Measurements from ENCODE around the gene SIMC1.
"Not testable (repeated sequence)": the region's sequence is repeated elsewhere in the genome, so short reads cannot be mapped to it uniquely, and the experiment has no call there.

Gene SIMC1

DNA sequence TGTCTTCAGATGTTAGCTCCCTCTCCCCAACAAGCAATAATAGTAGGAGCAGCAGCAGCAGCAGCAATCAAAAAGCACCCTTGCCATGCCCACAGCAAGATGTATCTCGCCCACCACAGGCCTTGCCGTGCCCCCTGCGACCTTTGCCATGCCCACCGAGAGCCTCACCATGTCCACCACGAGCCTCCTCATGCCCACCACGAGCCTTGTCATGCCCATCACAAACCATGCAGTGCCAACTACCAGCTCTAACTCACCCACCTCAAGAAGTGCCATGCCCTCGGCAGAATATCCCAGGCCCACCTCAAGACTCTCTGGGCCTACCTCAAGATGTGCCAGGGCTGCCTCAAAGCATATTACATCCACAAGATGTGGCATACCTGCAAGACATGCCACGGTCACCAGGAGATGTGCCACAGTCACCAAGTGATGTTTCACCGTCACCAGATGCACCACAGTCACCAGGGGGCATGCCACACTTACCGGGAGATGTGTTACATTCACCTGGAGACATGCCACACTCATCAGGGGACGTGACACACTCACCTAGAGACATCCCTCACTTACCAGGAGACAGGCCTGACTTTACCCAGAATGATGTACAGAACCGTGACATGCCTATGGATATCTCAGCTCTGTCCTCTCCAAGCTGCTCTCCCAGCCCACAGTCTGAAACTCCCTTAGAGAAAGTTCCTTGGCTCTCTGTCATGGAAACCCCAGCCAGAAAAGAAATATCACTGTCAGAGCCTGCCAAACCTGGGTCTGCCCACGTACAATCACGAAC lies 52.0 kb downstream of the SIMC1 start:
- DNase-seq (ENCODE audit: low read depth in 2 of 2, low spot score in 1 of 2): not testable (repeated sequence)

DNA sequence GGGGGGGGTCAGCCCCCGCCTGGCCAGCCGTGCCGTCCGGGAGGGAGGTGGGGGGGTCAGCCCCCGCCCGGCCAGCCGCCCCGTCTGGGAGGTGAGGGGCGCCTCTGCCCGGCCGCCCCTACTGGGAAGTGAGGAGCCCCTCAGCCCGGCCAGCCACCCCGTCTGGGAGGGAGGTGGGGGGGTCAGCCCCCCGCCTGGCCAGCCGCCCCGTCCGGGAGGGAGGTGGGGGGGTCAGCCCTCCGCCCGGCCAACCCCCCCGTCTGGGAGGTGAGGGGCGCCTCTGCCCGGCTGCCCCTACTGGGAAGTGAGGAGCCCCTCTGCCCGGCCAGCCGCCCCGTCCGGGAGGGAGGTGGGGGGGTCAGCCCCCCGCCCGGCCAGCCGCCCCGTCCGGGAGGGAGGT lies 67.1 kb downstream of the SIMC1 start:
- DNase-seq (ENCODE audit: low read depth in 2 of 2, low spot score in 1 of 2): not testable (repeated sequence)

DNA sequence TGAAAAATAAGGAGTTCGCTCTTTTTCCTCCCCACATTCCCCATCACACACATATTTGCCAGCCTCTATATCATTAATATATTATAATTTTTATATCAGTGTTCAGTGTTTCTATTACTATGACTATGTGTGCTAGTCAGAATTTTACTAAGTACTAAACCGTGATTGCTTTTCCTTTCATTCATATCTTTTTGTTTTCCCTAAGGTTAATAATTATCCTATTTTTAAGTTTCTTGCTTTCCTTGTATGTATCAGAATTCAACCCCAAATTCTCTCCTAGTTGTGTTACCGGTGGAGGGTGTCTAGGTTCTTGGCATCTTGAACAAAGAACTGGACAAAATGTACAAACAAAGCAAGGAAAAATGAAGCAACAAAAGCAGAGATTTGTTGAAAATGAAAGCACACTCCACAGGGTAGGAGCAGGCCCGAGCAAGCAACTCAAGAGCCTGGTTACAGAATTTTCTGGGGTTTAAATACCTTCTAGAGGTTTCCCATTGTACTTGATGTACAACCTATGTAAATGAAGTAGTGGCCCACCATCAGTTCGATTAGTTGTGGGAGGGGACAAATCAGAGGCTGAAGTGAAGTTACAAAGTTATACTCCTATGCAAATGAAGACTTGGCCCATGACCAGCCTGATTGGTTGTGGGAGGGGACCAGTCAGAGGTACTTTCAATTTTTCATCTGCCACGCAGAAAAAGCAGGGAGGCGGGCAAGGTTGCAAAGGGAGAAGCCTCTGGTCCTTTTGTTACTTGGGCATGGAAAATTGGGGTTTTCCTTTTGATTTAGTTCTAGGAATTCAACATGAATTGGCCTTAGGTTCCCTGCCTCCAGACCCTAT lies 79.5 kb downstream of the SIMC1 start:
- no peak for DNase-seq (ENCODE audit: low read depth in 2 of 2, low spot score in 1 of 2)

DNA sequence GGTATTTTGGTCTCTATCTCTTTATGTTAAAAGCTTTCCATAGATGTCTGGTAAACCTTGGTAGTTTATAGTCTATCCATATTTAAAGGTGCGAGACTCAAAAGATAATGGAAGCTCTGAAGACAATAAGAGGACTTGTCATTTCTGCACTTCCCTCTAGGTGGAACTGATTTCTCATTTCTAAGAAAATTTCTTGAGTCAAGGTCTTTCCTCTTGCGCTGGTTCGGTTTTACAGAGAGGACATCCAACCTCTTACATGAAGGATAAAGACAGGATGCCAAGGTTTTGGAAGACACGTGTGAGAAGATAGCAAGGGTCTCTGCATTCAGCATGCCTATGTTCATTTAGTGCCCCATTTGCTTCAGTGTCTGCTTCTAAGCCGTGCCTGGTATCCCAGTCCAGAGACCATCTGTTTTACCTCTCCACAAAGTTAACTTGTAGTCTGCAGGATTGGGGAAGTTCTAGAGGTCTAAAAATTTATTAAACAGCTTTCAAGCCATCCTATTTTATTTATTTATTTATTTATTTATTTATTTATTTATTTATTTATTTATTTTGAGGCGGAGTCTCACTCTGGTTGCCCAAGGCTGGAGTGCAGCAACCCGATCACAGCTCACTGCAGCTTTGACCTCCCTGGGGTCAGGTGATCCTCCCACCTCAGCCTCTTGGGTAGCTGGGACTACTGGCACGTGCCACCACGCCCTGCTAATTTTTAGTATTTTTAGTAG lies 81.8 kb downstream of the SIMC1 start:
- DNase-seq (ENCODE audit: low read depth in 2 of 2, low spot score in 1 of 2): no peak

DNA sequence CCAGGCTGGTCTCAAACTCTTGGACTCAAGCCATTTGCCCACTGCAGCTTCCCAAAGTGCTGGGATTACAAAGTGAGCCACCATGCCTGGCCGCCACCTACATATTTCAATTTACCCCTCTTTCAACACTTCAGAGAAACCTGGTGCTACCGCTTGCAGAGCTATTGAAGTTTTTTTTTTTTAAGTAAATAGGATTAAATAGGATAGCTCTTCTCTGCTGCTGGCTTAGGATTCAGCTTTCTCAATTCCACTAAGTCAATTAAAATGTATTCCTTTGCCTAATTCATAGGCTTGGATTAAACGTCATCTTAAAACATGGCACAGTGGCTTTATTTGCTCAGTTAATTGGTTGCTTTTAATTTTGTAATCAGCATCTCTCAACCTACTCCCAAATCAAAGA lies 82.4 kb downstream of the SIMC1 start:
- no peak for DNase-seq (ENCODE audit: low read depth in 2 of 2, low spot score in 1 of 2)

DNA sequence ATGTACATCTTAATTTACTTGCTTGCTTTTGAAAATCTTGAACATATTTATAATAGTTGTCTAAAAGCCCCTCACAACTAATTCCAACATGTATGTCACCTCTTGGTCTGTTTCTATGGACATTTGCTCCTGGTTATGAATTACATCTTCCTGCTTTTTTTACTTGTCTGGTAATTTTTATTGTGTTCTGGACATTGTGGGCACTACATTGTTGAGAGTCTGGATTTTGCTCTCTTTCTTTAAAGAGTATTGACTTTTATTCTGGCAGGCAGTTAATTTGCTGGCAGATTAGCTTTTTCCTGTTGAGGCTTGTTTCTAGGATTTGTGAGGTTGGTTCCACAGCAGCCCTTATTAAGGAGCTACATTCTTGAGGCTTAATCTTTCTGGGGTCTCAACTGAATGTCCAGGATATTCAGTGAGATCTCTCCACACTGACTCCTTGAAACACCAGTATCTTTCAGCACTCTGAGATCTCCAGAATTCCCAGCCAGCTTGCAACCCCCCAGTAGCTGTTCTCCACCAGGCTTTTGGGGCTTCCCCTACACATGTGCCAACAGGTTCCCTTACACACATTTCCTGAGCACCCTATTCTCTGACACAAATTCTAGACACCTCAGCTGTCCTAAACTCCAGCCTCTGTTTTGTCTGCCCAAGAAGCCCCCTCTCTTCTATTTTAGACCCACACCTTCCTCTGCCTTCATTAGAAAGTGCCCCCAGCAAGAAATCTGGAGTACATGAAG lies 96.0 kb downstream of the SIMC1 start:
- DNase-seq (ENCODE audit: low read depth in 2 of 2, low spot score in 1 of 2): no peak

DNA sequence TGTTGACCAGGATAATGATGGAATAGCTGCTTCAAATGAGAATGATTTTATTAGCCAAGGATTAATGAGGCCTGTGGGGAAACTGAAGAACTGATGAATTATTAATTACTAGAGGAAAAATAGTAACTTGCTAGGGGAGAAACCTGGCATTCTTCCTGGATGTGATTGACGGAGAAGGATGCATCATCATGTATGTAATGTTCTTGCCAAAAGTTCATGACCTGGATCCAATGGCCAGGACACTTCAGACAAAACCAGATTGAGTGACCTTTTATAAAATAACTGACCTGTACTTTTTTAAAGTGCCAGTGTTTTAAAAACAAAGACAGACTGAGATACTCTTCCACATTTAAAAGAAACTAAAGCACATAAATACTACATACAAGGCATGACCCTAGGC lies 99.7 kb downstream of the SIMC1 start:
- no peak for DNase-seq (ENCODE audit: low read depth in 2 of 2, low spot score in 1 of 2)

DNA sequence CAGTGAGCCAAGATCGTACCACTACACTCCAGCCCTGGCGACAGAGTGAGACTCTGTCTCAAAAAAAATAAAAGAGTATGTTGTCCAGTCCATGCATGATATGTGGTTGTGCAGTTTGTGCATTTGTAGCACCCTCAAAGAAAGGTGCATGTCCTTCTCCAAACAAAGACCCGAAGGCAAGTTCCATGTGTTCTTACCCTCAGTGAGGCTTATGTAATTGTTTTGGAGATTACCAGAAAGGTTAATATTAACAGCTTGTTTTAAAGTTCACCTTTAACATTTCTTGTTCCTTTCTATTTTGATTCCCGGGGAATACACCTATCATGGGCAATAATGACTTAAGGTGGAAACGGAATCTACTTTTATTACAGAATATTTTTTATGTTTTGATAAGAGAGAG lies 101.1 kb downstream of the SIMC1 start:
- no peak for DNase-seq (ENCODE audit: low read depth in 2 of 2, low spot score in 1 of 2)

DNA sequence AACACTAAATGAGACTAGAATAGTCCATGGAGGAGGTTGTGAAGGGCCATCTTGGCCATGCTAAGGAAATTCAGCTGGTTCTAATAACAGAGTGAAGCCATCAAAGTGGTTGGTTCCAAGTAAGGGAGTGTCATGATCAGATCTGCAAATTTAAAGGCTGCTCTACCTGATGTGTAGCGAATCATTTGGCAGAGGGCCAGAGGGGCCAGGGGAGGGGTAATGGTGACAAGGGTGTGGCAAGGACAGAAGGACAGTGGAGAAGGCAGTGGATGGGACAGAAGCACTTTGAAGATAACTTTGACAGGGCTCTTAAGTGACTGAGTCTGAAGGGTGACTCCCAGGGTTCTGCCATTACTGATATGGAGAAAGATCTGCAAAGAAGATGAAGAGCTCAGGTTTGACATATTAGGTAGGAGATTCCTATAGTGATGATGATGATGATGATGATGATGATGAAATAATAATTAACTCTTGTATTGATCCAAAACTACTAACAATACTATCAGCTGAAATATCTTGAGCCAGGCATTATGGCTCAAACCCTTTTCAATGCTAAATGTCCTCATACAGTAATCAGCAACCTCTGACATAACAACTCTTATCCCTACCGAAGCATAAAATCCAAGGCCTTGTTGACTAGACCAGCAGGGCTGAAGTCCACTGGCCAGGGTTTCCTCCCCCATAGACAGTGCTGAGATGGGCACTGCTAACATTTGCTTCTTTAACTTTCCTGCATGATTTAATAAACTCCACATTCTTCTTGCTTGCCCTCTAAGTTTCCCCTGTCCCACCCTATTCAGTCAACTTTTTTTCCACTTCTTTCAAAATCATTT lies 103.3 kb downstream of the SIMC1 start:
- no peak for DNase-seq (ENCODE audit: low read depth in 2 of 2, low spot score in 1 of 2)

DNA sequence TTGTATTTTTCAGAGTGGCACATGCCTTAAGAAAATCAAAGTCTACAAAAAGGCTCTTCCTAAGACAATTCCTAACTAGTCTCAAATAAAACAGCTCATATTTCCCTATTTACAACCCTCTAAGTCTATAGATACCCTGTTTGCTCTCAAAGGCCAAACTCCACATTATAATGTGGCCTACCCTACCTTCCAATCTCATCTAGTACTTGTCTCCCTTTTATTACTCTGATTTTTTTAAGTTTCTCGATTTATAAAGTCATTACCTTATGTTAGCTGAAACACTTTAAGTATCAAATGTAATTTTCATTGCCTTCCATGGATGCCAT lies 103.9 kb downstream of the SIMC1 start:
- no peak for DNase-seq (ENCODE audit: low read depth in 2 of 2, low spot score in 1 of 2)

DNA sequence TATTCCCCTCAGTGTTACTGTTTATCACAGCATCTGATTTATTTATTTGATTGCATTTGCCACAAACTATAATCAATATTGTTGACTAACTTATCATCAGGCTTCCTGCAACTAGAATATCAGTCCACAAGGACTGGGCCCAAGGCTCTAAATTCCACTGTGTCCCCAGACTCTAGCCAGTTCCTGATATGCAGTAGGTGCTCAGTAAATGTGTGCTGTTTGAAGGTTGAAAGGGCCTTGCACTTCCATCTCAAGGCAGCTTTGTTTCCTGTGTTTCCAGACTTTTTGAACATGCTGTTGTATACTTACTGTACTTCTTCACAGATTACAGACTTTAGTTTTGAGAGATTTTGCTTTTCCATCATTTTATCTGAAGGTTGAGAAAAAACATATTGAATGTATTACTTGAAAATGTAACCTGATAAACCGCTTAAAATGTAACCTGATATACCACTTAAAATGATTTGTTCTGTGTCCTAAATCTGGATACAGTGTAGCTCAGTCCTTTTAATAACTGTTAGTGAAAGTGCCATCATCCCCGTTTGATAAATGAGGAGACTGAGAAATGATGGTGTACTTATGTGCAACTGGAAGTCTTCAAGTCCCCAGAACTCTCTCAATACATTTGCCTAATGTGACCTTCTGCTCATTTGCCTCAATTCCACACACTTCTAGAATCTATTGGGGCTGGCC lies 104.7 kb downstream of the SIMC1 start:
- no peak for DNase-seq (ENCODE audit: low read depth in 2 of 2, low spot score in 1 of 2)

DNA sequence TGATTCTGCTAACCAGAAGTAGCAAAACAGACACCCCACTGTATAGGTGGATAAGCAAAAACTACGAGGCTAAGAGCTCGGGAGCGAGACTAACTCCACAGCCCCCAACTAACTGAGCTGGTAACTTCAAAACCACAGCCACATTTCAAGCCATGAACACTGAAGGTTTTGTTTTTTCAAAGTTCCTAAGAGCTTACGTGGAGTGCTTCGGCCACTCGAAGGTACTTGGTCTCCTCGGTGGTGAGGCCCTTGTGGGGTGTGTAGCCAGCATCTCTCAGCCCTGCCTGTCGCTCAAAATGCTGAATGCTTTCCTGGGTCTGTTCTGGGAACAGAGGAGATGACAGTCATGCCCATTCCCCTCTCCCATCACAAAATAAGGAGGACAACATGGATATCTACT lies 112.2 kb downstream of the SIMC1 start:
- DNase-seq (ENCODE audit: low read depth in 2 of 2, low spot score in 1 of 2): no peak

DNA sequence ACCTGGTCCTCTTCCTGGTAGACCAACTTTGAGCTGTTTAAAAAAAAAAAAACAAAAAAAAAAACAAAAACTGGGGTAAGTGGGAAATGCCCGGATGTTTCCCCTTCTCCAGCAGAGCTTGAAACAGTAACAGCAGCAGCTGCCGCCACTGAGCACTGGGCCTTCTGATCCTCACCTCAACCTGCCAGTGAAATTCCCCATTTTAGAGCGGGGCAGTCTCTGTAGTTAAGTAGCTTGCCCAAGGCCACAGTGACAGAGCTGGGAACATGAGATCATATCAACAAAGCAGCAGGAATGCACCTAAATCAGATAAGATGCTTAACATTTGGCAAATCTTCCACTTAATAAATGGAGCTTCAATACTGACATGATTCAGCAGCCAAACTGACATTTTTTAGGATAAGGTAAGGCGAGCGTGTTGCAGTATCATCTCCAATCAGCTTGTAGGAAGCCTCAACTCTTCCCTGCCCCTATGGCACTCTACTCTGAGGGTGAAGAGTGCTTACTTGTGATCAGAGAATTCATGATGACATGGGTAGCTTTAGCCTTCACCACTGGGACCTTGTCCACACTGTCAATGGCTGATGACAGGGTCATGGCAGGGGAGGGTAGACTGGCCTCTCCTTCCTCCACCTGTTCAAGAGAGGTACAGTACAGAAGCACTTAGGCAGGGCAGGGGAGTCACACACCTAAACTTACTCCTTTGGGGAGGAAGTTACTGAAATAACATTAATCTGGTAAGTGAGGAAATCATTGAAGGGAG lies 114.1 kb downstream of the SIMC1 start:
- DNase-seq (ENCODE audit: low read depth in 2 of 2, low spot score in 1 of 2): no peak

DNA sequence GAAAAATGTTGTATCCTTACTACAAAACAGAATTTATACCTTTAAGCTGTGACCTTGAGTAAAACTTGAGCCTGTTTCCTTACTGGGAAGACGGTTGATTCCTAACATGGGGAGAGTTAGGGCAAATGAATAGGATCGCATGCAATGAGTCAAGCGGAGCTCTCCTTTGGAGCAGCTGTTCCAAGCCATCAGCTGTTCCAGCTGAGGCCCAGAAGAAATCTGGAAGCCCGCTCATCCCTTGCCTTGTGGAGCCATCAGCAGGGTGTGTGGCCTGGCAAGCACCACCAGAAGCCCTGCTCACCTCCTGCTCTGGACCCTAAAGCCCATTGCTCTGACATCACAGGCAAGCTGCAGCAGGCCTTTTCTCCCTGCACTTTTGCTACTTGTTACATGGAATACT lies 115.3 kb downstream of the SIMC1 start:
- DNase-seq (ENCODE audit: low read depth in 2 of 2, low spot score in 1 of 2): no peak

DNA sequence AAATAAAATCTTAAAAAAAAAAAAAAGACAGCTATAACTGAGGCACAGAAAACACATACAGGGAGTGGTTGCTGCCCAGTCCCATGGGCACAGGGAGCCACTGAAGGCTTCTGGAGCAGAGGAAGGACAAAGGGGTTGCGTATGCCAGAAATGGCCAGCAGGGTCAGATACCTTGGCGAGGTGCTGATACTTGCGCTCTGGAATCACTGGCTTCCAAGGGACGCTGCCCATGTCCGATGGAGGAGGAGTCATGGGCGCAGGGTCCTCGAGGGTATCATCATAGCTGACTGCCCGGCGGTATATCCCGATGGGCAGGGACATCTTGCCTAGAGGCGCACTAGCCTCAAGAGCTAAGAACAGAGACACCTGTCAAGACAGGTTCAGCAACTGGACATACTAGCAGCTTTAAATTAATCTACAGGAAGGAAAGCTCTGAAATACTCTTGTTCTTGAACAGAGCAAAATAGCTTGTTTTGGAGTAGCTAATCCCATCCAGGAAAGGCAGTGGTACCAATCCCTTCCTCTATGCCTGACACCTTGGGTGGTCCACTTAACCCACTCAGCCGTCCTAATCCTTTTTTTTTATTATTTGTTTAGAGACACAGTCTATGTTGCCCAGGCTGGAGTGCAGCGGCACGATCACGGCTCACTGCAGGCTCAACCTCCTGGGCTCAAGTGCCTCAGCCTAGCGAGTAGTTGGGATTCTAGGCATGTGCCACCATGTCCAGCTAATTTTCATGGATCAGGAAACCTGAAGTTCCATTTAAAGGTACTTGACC lies 117.4 kb downstream of the SIMC1 start:
- no peak for DNase-seq (ENCODE audit: low read depth in 2 of 2, low spot score in 1 of 2)

DNA sequence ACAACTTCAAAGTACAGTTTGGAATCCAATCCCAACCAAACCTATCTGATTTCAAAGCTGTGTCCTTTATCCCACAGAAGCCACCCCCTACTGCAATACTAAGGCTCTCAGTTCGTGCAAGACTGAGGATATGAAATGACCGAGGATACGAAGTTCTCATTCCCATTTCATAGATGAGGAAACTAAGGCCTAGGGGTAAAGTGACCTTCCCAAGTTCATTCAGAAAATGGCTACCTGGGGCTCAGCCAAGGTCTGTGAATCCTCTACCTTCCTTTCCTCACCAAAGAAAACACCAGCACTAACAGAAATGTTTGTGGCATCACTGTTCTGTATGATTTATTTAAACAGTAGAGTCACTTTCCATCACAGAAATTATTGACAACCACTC lies 117.9 kb downstream of the SIMC1 start:
- no peak for DNase-seq (ENCODE audit: low read depth in 2 of 2, low spot score in 1 of 2)

DNA sequence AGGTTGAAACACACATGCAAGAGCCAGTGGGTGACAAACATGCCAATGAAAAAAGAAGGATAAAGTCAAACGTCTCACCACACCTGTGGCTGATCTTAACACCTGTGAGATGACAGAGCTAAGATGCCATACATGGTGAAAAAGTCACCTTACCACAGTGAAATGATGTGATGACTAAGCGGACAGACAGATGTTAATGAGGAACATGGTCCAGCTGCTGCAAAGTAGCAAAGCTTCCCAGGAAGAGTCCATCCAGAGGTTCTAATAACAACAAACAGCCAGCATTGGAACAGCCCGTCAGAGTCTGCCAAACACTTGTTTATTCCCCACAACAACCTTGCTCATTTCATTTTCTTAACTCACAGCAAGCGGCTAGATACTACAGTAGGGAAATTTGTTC lies 121.4 kb downstream of the SIMC1 start:
- no peak for DNase-seq (ENCODE audit: low read depth in 2 of 2, low spot score in 1 of 2)

DNA sequence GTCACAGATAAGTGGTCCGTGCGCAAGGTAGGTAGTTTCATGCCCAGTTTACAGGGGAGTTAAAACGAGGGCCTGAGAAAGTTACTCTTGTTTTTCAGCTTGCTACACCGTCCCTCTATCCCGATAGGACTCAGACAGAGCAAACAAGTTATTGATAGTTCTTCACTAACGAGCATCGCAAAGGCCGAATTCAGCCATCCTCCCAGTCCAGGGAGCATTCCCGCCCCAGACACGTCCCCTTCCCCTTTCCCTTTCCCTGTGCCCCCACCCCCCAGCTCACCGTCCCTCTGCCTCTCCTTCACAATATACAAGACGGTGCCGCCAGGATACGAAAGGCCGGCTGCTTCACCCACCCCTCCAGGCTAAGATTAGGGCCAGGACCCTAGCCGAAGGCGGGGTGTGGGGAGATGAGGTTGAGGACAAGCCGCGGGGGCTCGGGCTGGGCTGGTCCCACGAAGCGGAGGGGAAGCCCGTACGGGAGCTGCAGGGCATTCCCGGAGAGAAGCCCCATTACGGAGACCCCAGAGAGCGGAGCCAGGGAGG lies 122.7 kb downstream of the SIMC1 start:
- no peak for DNase-seq (ENCODE audit: low read depth in 2 of 2, low spot score in 1 of 2)
